NCI-H1105 (cell line): ENCODE measurements around the gene ATP6V0E1.

ENCODE experiments used
- DNase-seq: peaks from one replicate; lab custom pipeline; 2025; lab: John Stamatoyannopoulos, UW

ATP6V0E1 gene

GRCh38 chr5:172956936-172957335, 26.6 kb upstream of the ATP6V0E1 start:
- DNase-seq = no peak

GRCh38 chr5:172957458-172957857, 26.1 kb upstream of the ATP6V0E1 start:
- DNase-seq = no peak

GRCh38 chr5:172958331-172959046, 25.1 kb upstream of the ATP6V0E1 start:
- no peak for DNase-seq

- no peak for DNase-seq
Observed at GRCh38 chr5:172959824-172960799, 23.5 kb upstream of the ATP6V0E1 start.

GRCh38 chr5:172969921-172970320, 13.7 kb upstream of the ATP6V0E1 start:
- no peak for DNase-seq

GRCh38 chr5:172971482-172971881, 12.1 kb upstream of the ATP6V0E1 start:
- no peak for DNase-seq

- no peak for DNase-seq
Observed at GRCh38 chr5:172972552-172972951, 11.0 kb upstream of the ATP6V0E1 start.

- DNase-seq = no peak
Observed at GRCh38 chr5:172973127-172973916, 10.2 kb upstream of the ATP6V0E1 start.

- DNase-seq = no peak
Observed at GRCh38 chr5:172973931-172974330, 9.6 kb upstream of the ATP6V0E1 start.

- no peak for DNase-seq
Observed at GRCh38 chr5:172975289-172975688, 8.3 kb upstream of the ATP6V0E1 start.

- no peak for DNase-seq
Observed at GRCh38 chr5:172979778-172980177, 3.8 kb upstream of the ATP6V0E1 start.

GRCh38 chr5:172981931-172982330, 1.6 kb upstream of the ATP6V0E1 start:
- DNase-seq = no peak

GRCh38 chr5:172984244-172984953, 828 bp downstream of the ATP6V0E1 start:
- DNase-seq = peak; percentile 4

- no peak for DNase-seq
Observed at GRCh38 chr5:172985596-172985995, 2.0 kb downstream of the ATP6V0E1 start.

GRCh38 chr5:172988276-172988675, 4.7 kb downstream of the ATP6V0E1 start:
- no peak for DNase-seq

- DNase-seq = no peak
Observed at GRCh38 chr5:172990776-172991175, 7.2 kb downstream of the ATP6V0E1 start.

GRCh38 chr5:172994405-172994804, 10.8 kb downstream of the ATP6V0E1 start:
- DNase-seq = no peak

- no peak for DNase-seq
Observed at GRCh38 chr5:172999372-172999973, 15.9 kb downstream of the ATP6V0E1 start.

- no peak for DNase-seq
Observed at GRCh38 chr5:172999974-173000373, 16.4 kb downstream of the ATP6V0E1 start.

GRCh38 chr5:173001229-173001841, 17.8 kb downstream of the ATP6V0E1 start:
- DNase-seq = no peak

- no peak for DNase-seq
Observed at GRCh38 chr5:173003360-173003759, 19.8 kb downstream of the ATP6V0E1 start.
